Choroid plexus epithelial cell (primary cell): ENCODE results near the gene KRT76.

Source experiments
- DNase-seq: peaks from one replicate; pipeline ENCODE4 v3.0.0-alpha.2; 2010; ENCODE audit warnings: low read depth
- H3K4me3 ChIP-seq: 2 replicates; pipeline ENCODE4 v1.5.1; 2011; ENCODE audit warnings: low read depth, mild to moderate bottlenecking, control low read depth, low read length, moderate library complexity
- CTCF ChIP-seq: conservative IDR thresholded peaks from 2 replicates; pipeline ENCODE4 v1.5.1; 2011; ENCODE audit warnings: low read depth, mild to moderate bottlenecking, control low read depth, inconsistent platforms, low read length, moderate library complexity

Gene KRT76

GRCh38 chr12:52791271-52792184 lies 14.4 kb upstream of the KRT76 start:
- DNase-seq, result no peak
- TF ChIP-seq CTCF, result no peak
- no peak overlapping the region for H3K4me3 ChIP-seq

- no peak for TF ChIP-seq CTCF
- H3K4me3 ChIP-seq, result no peak overlapping the region
- no peak for DNase-seq
These were observed 13.5 kb upstream of the KRT76 start for GRCh38 chr12:52790427-52791270.

- H3K4me3 ChIP-seq, result no peak overlapping the region
- no peak for DNase-seq
- TF ChIP-seq CTCF, result no peak
These were observed 12.7 kb upstream of the KRT76 start for GRCh38 chr12:52789637-52790426.

GRCh38 chr12:52788876-52789636 lies 11.9 kb upstream of the KRT76 start:
- TF ChIP-seq CTCF, result no peak
- no peak for DNase-seq
- no peak overlapping the region for H3K4me3 ChIP-seq

GRCh38 chr12:52788192-52788875 lies 11.2 kb upstream of the KRT76 start:
- no peak for TF ChIP-seq CTCF
- no peak overlapping the region for H3K4me3 ChIP-seq
- DNase-seq, result no peak
